Transverse colon (tissue), 4 donors: ENCODE measurements around the gene KCNJ6.

Experiments
- CTCF ChIP-seq, 5 experiments: fragments of 200-600 bp in 3 of 5; fragments of 450-650 bp in 2 of 5; sonication (generic) in 3 of 5; IDR thresholded peaks; 1 replicate in 2 of 5; 2 replicates in 3 of 5; pipeline ENCODE4 v1.5.1; 2016 to 2017; ENCODE audit warnings: antibody characterized with exemption in 5 of 5, inconsistent platforms in 3 of 5, mild to moderate bottlenecking in 2 of 5, moderate library complexity in 1 of 5
- EP300 ChIP-seq: sonication (generic); formaldehyde crosslinking; IDR thresholded peaks from one replicate; pipeline ENCODE4 v1.6.1; 2017; ENCODE audit warnings: antibody characterized with exemption, low read depth
- POLR2A ChIP-seq: fragments of 450-650 bp; IDR thresholded peaks from one replicate; pipeline ENCODE4 v1.6.1; 2016; ENCODE audit warnings: antibody characterized with exemption, mild to moderate bottlenecking, moderate library complexity
- POLR2AphosphoS5 ChIP-seq, 3 donors: sonication (generic); formaldehyde crosslinking; IDR thresholded peaks; one replicate each; pipeline ENCODE4 v1.6.1; 2016; ENCODE audit warnings: antibody characterized with exemption in 3 of 3

DNA sequence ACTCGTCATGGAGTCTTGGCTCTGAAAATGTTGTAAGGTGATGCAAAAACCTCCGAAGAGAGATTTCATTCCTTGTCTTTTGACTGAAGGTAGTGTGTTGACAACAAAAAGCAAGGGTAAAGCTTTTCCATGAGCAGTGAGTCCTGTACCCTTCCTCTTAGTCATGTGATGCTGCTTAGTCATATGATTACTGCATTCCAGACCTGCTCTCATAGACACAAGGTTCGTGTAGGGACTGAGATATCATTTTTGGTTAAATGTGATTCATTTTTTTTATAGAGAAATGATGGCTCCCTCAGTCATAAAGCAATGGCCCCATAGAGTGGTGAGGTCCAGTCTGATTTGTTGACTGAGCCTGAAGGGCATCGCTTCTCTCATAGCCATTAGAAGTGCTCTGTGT, 9.2 kb downstream of the KCNJ6 start:
- TF ChIP-seq CTCF (IDR thresholded peaks at IDR 0.05) (no peak), POLR2A (no peak), POLR2AphosphoS5 (IDR thresholded peaks at IDR 0.05) (no peak), EP300 (no peak)
